CD14-positive monocyte (primary cell): ENCODE data around the gene URM1. TPM values are rescaled to one million over a fixed set of nuclear protein-coding genes. Genes with fewer than 3 reads are reported as not detected.

Experiments
- DNase-seq, 3 donors: peaks; one replicate each; pipeline ENCODE4 v3.0.0-alpha.2; 2011 to 2022
- H2AFZ ChIP-seq: 2 replicates; pipeline ENCODE4 v1.6.0; 2012; ENCODE audit warnings: mild to moderate bottlenecking, low read depth, low read length, inconsistent platforms; ENCODE audit not compliant: insufficient read depth, poor library complexity, severe bottlenecking
- H3K27ac ChIP-seq, 2 donors: 1 replicate in 1 of 2; 2 replicates in 1 of 2; pipeline ENCODE4 v1.5.1; 2012 to 2013; ENCODE audit warnings: low read length in 2 of 2, control low read depth in 1 of 2, inconsistent platforms in 1 of 2, low read depth in 1 of 2, mild to moderate bottlenecking in 1 of 2
- H3K27me3 ChIP-seq, 2 donors: one replicate each; pipeline versions ENCODE4 v1.6.0 to v1.6.1; 2011 to 2013; ENCODE audit warnings: low read length in 2 of 2; ENCODE audit not compliant: control insufficient read depth in 2 of 2, insufficient read depth in 2 of 2
- H3K36me3 ChIP-seq, 2 donors: replicated peaks in 1 of 2; 1 replicate in 1 of 2; 2 replicates in 1 of 2; pipeline versions ENCODE4 v1.5.1 to v1.6.1; 2012 to 2013; ENCODE audit warnings: low read length in 2 of 2, control low read depth in 1 of 2, inconsistent platforms in 1 of 2, mild to moderate bottlenecking in 1 of 2; ENCODE audit not compliant: insufficient read depth in 2 of 2, control insufficient read depth in 1 of 2
- H3K4me1 ChIP-seq, 2 donors: 1 replicate in 1 of 2; 2 replicates in 1 of 2; pipeline versions ENCODE4 v1.5.1 to v1.6.1; 2012 to 2013; ENCODE audit warnings: low read length in 2 of 2, control low read depth in 1 of 2, inconsistent platforms in 1 of 2, mild to moderate bottlenecking in 1 of 2, moderate library complexity in 1 of 2; ENCODE audit not compliant: insufficient read depth in 2 of 2, control insufficient read depth in 1 of 2
- H3K4me2 ChIP-seq: replicated peaks from 2 replicates; pipeline ENCODE3; 2012; ENCODE audit warnings: low read length, moderate library complexity, mild to moderate bottlenecking; ENCODE audit not compliant: poor library complexity, severe bottlenecking; ENCODE audit errors: extremely low read depth
- H3K4me3 ChIP-seq, 3 experiments: fragments of 200-600 bp in 1 of 3; sonication (generic) in 1 of 3; replicated peaks in 1 of 3; 1 replicate in 2 of 3; 2 replicates in 1 of 3; pipeline ENCODE4 v1.5.1; 2011 to 2013; ENCODE audit warnings: low read length in 3 of 3, mild to moderate bottlenecking in 3 of 3, control low read depth in 2 of 3, low read depth in 2 of 3, inconsistent platforms in 1 of 3, moderate library complexity in 1 of 3
- H3K79me2 ChIP-seq: 2 replicates; pipeline ENCODE4 v1.6.0; 2012; ENCODE audit warnings: mild to moderate bottlenecking, control low read depth, inconsistent platforms, low read length, moderate library complexity; ENCODE audit not compliant: insufficient read depth
- H3K9ac ChIP-seq: 2 replicates; pipeline ENCODE4 v1.6.0; 2017; ENCODE audit warnings: low read length, mild to moderate bottlenecking; ENCODE audit not compliant: insufficient read depth, poor library complexity, severe bottlenecking
- H3K9me3 ChIP-seq, 2 donors: replicated peaks in 1 of 2; 1 replicate in 1 of 2; 2 replicates in 1 of 2; pipeline versions ENCODE4 v1.5.1 to v1.6.1; 2012 to 2013; ENCODE audit warnings: low read length in 2 of 2, control low read depth in 1 of 2; ENCODE audit not compliant: control insufficient read depth in 1 of 2, insufficient read depth in 1 of 2
- H4K20me1 ChIP-seq: 2 replicates; pipeline ENCODE4 v1.6.0; 2012; ENCODE audit warnings: mild to moderate bottlenecking, low read length, control low read depth, moderate library complexity; ENCODE audit not compliant: insufficient read depth
- H3K27ac Mint-ChIP-seq, 7 donors: one replicate each; pipeline ENCODE4 v1.8.0; 2020; ENCODE audit warnings: mild to moderate bottlenecking in 7 of 7, mixed read lengths in 7 of 7, moderate library complexity in 6 of 7, inconsistent platforms in 2 of 7
- H3K27me3 Mint-ChIP-seq, 3 donors: one replicate each; pipeline ENCODE4 v1.8.0; 2021 to 2022; ENCODE audit warnings: low read depth in 3 of 3, mild to moderate bottlenecking in 3 of 3, mixed read lengths in 3 of 3, moderate library complexity in 3 of 3, inconsistent platforms in 1 of 3
- H3K36me3 Mint-ChIP-seq, 2 donors: one replicate each; pipeline ENCODE4 v1.8.0; 2020; ENCODE audit warnings: mixed read lengths in 2 of 2, inconsistent platforms in 1 of 2, mild to moderate bottlenecking in 1 of 2
- H3K4me1 Mint-ChIP-seq: one replicate; pipeline ENCODE4 v1.8.0; 2020; ENCODE audit warnings: mild to moderate bottlenecking, mixed read lengths
- H3K4me3 Mint-ChIP-seq, 2 donors: one replicate each; pipeline ENCODE4 v1.8.0; 2020; ENCODE audit warnings: mild to moderate bottlenecking in 2 of 2, mixed read lengths in 2 of 2, moderate library complexity in 1 of 2
- H3K9me3 Mint-ChIP-seq, 7 donors: one replicate each; pipeline ENCODE4 v1.8.0; 2020 to 2022; ENCODE audit warnings: mixed read lengths in 7 of 7, mild to moderate bottlenecking in 6 of 7, moderate library complexity in 6 of 7, inconsistent platforms in 2 of 7
- WGBS: methylation state at CpG from one replicate; pipeline ENCODE4 v1.1.5; 2013; ENCODE audit warnings: missing lambda C conversion rate; ENCODE audit not compliant: insufficient coverage; 5-methylcytosine and 5-hydroxymethylcytosine counted together
- intact Hi-C, 2 donors: fragments of 100-400 bp; cut with micrococcal nuclease; formaldehyde crosslinking; loops; one replicate each; pipeline versions ENCODE4 v1.15.0 to v1.15.1; 2023
- polyA plus RNA-seq, 3 donors: library from polyadenylated mRNA; depleted of rRNA in 1 of 3; unstranded in 2 of 3; stranded (reverse) in 1 of 3; fragments of 300-500 nt in 2 of 3; fragments of >200 nt in 1 of 3; fragmentation: Illumina TruSeq in 2 of 3; gene quantifications; 1 replicate in 2 of 3; 2 replicates in 1 of 3; pipeline ENCODE4 v1.2.3, GENCODE V29; 2012 to 2021
- TF ChIP-seq, protein P1 (sequence below): fragments of 200-600 bp; IDR thresholded peaks from one replicate; pipeline ENCODE4 v1.8.0; 2022; ENCODE audit warnings: antibody characterized with exemption, mild to moderate bottlenecking

URM1 gene
- polyA plus RNA-seq, 3 donors, result 37.5 to 39.7 (median 38.3) TPM

DNA sequence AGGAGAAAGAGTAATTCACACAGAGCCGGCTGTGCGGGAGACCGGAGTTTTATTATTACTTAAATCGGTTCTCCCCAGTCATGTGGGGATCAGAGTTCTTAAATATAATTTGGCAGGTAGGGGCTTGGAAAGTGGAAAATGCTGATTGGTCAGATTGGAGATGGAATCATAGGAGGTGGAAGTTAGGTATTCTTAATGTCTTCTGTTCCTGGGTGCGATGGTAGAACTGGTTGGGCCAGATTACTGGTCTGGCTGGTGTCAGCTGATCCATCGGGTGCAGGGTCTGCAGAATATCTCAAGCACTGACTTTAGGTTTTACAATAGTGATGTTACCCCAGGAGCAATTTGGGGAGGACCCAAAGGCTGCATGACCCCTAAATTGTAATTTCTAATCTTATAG lies 44.8 kb downstream of the URM1 start:
- intact Hi-C loops, result loop anchor here (5.0 to 10.0 kb wide), 2 partner anchors 54 to 121 kb away; no protein-coding TSS in a partner anchor
- Histone ChIP-seq H2AFZ (peak overlapping the region; percentile 50), H3K9ac (no peak overlapping the region), H3K9me3 (peaks cover 0 to 12% of the 10 kb centered on the region in 2 donors), H3K27ac (no peak overlapping the region), H3K4me2 (no peak overlapping the region), H3K4me1 (peaks cover 12 to 21% of the 10 kb centered on the region in 2 donors), H4K20me1 (no peaks in the 10 kb centered on the region), H3K36me3 (no peaks in the 10 kb centered on the region), H3K79me2 (no peaks in the 10 kb centered on the region), H3K4me3 (no peak overlapping the region), H3K27me3 (peaks cover 10 to 30% of the 10 kb centered on the region in 2 donors)
- Mint-ChIP-seq H3K27me3 (peaks cover 41 to 65% (median 42%) of the 10 kb centered on the region in 3 donors), H3K27ac (no peak overlapping the region), H3K4me1 (peaks cover 22% of the 10 kb centered on the region), H3K9me3 (peaks cover 0 to 11% (median 4%) of the 10 kb centered on the region in 7 donors), H3K36me3 (no peaks in the 10 kb centered on the region), H3K4me3 (no peak overlapping the region)
- no peak for DNase-seq
- TF ChIP-seq, protein P1, sequence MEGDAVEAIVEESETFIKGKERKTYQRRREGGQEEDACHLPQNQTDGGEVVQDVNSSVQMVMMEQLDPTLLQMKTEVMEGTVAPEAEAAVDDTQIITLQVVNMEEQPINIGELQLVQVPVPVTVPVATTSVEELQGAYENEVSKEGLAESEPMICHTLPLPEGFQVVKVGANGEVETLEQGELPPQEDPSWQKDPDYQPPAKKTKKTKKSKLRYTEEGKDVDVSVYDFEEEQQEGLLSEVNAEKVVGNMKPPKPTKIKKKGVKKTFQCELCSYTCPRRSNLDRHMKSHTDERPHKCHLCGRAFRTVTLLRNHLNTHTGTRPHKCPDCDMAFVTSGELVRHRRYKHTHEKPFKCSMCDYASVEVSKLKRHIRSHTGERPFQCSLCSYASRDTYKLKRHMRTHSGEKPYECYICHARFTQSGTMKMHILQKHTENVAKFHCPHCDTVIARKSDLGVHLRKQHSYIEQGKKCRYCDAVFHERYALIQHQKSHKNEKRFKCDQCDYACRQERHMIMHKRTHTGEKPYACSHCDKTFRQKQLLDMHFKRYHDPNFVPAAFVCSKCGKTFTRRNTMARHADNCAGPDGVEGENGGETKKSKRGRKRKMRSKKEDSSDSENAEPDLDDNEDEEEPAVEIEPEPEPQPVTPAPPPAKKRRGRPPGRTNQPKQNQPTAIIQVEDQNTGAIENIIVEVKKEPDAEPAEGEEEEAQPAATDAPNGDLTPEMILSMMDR, result no peak
- WGBS, result 37% methylated on average over 2 of the region's 6 CpGs

- Histone ChIP-seq H3K4me2 (no peak overlapping the region), H3K79me2 (no peaks in the 10 kb centered on the region), H3K4me1 (peaks cover 17 to 26% of the 10 kb centered on the region in 2 donors), H3K36me3 (no peaks in the 10 kb centered on the region), H3K4me3 (no peak overlapping the region), H3K27ac (no peak overlapping the region), H3K9ac (no peak overlapping the region), H3K27me3 (peaks cover 10 to 30% of the 10 kb centered on the region in 2 donors), H2AFZ (peak overlapping the region; percentile 50), H4K20me1 (no peaks in the 10 kb centered on the region), H3K9me3 (peaks cover 0 to 12% of the 10 kb centered on the region in 2 donors)
- no peaks in the 10 kb centered on the region for H3K36me3 Mint-ChIP-seq
- 19% methylated on average over 3 of the region's 6 CpGs for WGBS
- H3K27me3 Mint-ChIP-seq, result peaks cover 36 to 66% (median 37%) of the 10 kb centered on the region in 3 donors
- TF ChIP-seq, protein P1, result no peak
- intact Hi-C loops, result loop anchor here (5.0 to 10.0 kb wide), 2 partner anchors 54 to 122 kb away; no protein-coding TSS in a partner anchor
- no peak overlapping the region for H3K27ac Mint-ChIP-seq
- no peak for DNase-seq
- H3K4me3 Mint-ChIP-seq, result peak overlapping the region in 1 of 2 donors; percentile 1
- H3K9me3 Mint-ChIP-seq, result peaks cover 0 to 11% (median 4%) of the 10 kb centered on the region in 7 donors
- peaks cover 27% of the 10 kb centered on the region for H3K4me1 Mint-ChIP-seq
Measured at GRCh38 chr9:128416432-128417019, 45.4 kb downstream of the URM1 start.
